Measurements from ENCODE around the gene OR4F15.

DNA sequence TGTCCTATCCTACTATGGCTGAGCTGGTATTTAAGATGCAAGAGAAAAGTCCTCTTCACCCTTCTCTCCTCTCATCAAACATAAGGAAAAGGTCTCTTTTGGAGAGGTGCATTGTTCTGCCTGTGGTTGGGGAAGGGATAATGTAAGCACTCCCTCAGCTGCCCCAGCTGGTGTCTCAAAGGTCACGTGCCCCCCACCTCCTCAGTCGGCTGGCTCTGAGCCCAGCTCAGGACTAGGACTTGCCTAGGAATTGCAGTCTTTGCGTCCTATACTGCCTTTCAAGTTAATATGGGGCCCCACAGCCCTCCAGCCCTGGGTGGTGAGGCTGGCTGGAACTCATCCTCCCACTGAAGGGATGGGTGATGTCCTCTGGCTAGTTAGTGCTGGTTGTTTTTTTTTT lies 29.7 kb downstream of the OR4F15 start:
- TF ChIP-seq, protein P1, sequence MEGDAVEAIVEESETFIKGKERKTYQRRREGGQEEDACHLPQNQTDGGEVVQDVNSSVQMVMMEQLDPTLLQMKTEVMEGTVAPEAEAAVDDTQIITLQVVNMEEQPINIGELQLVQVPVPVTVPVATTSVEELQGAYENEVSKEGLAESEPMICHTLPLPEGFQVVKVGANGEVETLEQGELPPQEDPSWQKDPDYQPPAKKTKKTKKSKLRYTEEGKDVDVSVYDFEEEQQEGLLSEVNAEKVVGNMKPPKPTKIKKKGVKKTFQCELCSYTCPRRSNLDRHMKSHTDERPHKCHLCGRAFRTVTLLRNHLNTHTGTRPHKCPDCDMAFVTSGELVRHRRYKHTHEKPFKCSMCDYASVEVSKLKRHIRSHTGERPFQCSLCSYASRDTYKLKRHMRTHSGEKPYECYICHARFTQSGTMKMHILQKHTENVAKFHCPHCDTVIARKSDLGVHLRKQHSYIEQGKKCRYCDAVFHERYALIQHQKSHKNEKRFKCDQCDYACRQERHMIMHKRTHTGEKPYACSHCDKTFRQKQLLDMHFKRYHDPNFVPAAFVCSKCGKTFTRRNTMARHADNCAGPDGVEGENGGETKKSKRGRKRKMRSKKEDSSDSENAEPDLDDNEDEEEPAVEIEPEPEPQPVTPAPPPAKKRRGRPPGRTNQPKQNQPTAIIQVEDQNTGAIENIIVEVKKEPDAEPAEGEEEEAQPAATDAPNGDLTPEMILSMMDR (IDR thresholded peaks at IDR 0.05; ENCODE audit: low read depth, low read length, poor library complexity, severe bottlenecking) = no peak
- TF ChIP-seq EZH2phosphoT487 (IDR thresholded peaks at IDR 0.05; ENCODE audit: borderline replicate concordance, low read length) = no peak
